Panc1 (cell line): ENCODE results near the gene SFXN3.

Source experiments
- CTCF ChIP-seq: fragments of 450-650 bp; IDR thresholded peaks from 2 replicates; pipeline ENCODE4 v1.5.1; 2017; ENCODE audit warnings: mild to moderate bottlenecking
- POLR2AphosphoS5 ChIP-seq: IDR thresholded peaks from 2 replicates; pipeline ENCODE4 v1.6.1; 2012; ENCODE audit warnings: mild to moderate bottlenecking, low read depth, low read length, moderate library complexity
- REST ChIP-seq, 2 experiments: IDR thresholded peaks; 2 replicates each; pipeline ENCODE4 v1.6.1; 2011 to 2012; ENCODE audit warnings: low read depth in 2 of 2, control low read depth in 1 of 2, low read length in 1 of 2, mild to moderate bottlenecking in 1 of 2, moderate library complexity in 1 of 2; ENCODE audit not compliant: insufficient read depth in 1 of 2
- SIN3A ChIP-seq: IDR thresholded peaks from 2 replicates; pipeline ENCODE4 v1.6.1; 2012; ENCODE audit warnings: low read depth, mild to moderate bottlenecking, low read length, moderate library complexity, borderline replicate concordance; ENCODE audit not compliant: insufficient read depth
- TCF7L2 ChIP-seq: IDR thresholded peaks from 2 replicates; pipeline ENCODE4 v1.6.1; 2011; ENCODE audit warnings: mild to moderate bottlenecking, low read depth, low read length, inconsistent platforms

- no peak for TF ChIP-seq POLR2AphosphoS5
- TF ChIP-seq CTCF, result no peak
- no peak for TF ChIP-seq SIN3A
- no peak for TF ChIP-seq TCF7L2
- no peak for TF ChIP-seq REST (IDR thresholded peaks at IDR 0.05; ENCODE audit: insufficient read depth in 1 of 2, low read depth in 2 of 2, low read length in 1 of 2)
Observed at GRCh38 chr10:101018118-101018599, 12.9 kb upstream of the SFXN3 start.
